IPS-11a (cell line): ENCODE results near the gene RBPMS2.

Source experiments
- H3K4me3 ChIP-seq: one replicate; pipeline ENCODE4 v1.5.1; 2013; ENCODE audit warnings: low read depth, low read length, control low read depth

RBPMS2 gene

GRCh38 chr15:64695561-64695992 lies 79.8 kb downstream of the RBPMS2 start:
- no peak overlapping the region for H3K4me3 ChIP-seq

DNA sequence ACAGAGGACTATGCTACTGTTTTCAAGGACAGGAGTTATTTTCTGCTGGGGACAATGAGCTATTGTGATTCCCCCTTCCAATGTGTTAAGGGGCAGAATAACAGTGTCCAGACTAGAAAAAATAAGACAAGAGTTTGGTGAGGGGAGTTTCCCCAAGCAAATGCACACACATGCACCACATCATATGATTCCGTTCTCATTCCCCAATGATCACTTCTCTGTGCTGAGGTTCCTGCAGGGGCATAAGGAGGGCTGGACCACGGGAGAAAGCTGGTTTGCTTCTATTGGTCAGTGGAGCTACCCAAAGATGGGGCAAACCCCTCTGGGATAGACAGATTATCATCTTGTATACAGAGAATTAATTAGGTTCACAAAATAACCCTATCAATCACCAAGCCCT lies 80.6 kb downstream of the RBPMS2 start:
- H3K4me3 ChIP-seq, result no peak overlapping the region

DNA sequence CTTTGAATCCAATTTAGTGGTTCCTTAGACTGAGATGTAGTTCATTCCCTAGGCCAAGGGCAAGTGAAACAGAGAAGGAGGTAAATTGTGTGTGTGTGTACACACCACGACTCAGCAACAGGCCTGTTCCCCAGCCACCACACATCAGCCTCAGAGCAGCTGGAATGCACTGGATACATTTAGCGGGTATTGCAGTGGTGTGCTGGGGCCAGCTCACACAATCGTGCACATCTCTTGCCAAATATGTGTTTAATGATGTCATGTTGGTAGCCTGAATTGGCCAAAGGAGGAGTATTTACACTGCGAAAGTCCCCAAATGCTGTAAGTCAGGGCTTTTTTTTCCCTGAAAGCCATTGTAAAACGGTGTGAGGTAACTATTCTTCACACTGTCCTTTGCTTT lies 82.3 kb downstream of the RBPMS2 start:
- no peak overlapping the region for H3K4me3 ChIP-seq

DNA sequence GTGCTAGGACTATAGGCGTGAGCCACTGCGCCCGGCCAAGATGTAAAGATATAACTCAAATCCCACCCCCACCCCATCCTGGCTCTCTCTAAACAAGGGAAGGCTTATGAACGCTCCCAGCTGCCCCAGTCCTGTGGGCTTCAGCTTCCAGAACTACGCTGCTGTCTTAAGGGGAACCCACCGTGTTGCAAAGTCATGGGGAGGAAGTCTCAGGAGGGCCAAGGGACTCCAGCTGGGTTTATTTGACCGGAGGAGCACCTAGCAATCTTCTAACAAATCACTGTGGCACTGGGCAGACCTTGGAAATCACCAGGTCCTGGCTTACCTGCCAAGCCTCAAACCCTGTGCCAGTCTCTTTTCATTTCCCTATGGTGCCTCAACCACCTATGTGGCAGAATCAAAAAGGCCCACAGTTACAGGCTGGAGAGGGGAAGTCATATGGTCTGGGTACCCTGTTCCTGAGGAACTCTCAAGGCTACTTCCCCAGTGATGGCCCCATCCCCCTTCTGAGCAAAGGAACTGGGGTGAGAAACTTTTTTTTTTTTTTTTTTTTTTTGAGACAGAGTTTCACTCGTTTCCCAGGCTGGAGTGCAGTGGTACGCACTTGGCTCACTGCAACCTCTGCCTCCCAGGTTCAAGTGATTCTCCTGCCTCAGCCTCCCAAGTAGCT lies 83.4 kb downstream of the RBPMS2 start:
- no peak overlapping the region for H3K4me3 ChIP-seq

DNA sequence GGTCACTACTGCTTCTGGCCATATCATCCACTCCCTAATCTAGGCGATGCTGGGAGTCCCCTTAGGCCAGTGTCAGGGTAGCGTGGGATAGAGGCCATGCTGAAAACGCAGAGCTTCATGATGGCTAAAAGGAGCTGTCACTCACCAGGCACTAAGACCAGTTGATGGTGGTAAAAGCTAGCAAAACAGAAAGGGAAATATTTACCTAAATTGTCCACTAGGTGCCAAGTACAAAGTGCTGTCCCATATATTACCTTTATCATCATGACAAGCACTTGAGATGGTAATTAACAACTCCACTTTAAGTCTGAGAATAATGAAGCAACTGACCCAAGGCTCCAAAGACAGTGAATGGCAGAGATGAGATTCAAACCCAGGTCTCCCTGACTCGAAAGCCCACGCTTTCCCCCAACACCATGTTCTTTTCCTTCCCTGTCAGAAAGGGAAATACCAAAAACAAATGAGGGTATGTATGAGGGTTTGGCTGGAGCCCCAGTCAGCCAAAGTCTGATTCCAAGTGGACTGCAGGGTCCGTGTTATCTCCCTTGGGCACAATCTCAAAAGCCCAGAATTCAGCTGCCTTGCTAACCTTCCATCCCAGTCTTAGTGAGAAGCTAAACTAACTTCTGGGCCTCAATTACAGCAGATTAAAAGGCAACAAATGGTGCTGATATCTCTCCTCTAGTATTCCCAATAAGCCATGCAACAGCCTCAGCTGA lies 84.7 kb downstream of the RBPMS2 start:
- H3K4me3 ChIP-seq, result no peak overlapping the region

GRCh38 chr15:64690008-64690407 lies 85.4 kb downstream of the RBPMS2 start:
- H3K4me3 ChIP-seq, result no peak overlapping the region
